ENCODE data around the gene ANK3.

DNA sequence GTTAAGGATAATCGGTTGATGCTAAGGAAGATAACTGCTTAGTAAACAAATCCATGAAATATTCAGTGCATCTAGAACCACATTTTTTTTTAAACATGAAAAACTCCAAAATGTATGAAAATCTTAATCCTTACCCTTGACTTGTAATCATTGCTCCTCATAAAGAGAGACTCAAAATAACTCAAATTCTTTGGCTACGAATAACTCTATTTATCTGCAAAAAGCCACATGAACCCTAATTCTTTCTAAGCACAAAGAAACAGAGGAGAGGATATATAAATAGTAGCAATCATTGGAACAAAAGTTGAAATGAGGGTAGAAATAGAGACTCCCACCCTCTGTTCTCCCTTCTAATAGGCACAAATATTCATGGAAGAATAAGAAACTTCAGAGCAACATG, 40.2 kb downstream of the ANK3 start:
- TF ChIP-seq, protein P1, sequence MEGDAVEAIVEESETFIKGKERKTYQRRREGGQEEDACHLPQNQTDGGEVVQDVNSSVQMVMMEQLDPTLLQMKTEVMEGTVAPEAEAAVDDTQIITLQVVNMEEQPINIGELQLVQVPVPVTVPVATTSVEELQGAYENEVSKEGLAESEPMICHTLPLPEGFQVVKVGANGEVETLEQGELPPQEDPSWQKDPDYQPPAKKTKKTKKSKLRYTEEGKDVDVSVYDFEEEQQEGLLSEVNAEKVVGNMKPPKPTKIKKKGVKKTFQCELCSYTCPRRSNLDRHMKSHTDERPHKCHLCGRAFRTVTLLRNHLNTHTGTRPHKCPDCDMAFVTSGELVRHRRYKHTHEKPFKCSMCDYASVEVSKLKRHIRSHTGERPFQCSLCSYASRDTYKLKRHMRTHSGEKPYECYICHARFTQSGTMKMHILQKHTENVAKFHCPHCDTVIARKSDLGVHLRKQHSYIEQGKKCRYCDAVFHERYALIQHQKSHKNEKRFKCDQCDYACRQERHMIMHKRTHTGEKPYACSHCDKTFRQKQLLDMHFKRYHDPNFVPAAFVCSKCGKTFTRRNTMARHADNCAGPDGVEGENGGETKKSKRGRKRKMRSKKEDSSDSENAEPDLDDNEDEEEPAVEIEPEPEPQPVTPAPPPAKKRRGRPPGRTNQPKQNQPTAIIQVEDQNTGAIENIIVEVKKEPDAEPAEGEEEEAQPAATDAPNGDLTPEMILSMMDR (IDR thresholded peaks at IDR 0.05; ENCODE audit: low read length) = no peak
- TF ChIP-seq EZH2phosphoT487 (IDR thresholded peaks at IDR 0.05; ENCODE audit: low read length) = no peak
- TF ChIP-seq EZH2 (optimal IDR thresholded peaks at IDR 0.05; ENCODE audit: low read depth, low read length) = no peak

Data from MM.1S (cell line).